NCI-H446 (cell line): ENCODE results near the gene ATP8A2.
"Not testable (repeated sequence)": the region's sequence is repeated elsewhere in the genome, so short reads cannot be mapped to it uniquely, and the experiment has no call there.

Experiments used
- DNase-seq, 2 experiments: peaks; one replicate each; lab custom pipeline; 2025; lab: John Stamatoyannopoulos, UW

The ATP8A2 gene

DNA sequence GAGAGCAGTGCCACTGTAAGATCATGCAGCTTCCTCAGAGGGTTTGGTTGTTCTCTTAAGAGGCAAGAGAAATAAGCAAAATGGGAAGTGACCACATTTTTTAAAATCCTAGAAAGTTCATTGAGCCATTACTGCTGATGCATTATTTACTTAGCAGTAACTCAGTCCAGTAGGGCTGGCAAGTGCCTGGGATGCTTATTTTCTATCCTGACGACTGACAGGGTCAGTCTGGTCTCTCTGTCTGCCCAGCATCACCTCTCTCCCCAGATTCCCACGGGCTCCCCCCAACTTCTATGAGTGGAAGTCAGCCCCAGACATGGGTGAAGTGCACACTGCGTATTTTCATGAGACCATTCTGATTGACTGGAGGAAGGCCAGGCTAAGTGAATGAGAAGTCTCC lies 669.7 kb downstream of the ATP8A2 start:
- DNase-seq: no peak

DNA sequence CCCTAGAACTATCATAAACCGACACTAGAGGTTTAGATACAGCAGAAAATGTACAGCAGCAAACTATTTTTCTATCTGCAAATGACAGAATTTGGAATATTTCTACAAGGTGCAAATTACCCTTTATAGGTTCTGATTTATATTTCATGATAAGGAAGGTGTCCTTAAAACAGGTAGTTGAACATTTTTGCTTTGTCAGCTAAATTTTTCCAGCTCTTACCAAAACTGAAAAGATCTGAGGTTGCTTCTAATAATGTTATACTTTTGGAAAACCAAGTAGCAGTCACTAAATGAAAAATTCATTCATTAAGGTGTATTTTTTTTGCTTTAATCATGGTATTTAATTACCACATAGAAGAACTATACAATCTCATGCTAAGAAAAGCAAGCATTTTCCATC lies 671.0 kb downstream of the ATP8A2 start:
- DNase-seq: no peak

DNA sequence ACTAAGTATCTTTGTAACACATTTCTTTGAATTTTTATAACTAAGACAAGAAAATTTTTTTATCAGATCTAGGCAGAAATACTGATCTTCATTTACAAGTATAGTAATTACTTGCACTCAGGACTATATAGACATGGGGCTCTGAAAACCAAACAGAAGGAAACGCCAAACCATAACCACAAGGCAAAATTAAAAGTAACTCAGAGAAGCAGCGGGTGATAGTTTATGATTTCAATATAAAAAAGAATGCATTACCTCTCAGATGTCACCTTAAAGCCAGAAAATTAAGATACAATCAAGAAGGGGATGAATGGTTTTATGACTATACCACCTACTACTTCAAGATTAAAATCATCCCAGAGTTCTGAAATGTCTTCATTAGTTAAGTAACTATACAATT lies 673.4 kb downstream of the ATP8A2 start:
- DNase-seq: no peak

DNA sequence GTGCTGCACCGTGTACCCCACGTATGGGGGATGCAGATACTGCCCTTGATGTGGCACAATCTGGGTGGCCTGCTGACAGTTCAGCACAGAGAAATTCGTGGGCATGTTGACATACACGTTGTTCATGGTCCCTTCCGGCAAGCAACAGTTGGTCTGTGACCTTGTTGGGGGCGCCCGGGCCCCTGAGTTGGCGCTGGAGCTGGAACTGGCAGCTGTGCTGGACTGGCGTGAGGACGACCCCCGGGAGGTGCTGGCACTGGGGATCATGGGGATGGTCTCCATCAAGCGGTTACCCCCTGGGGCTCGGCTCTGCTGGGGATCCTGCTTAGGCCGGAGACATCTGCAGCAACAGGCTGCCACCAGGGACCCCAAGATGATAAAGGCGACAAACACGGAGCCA lies 674.9 kb downstream of the ATP8A2 start:
- DNase-seq: no peak

DNA sequence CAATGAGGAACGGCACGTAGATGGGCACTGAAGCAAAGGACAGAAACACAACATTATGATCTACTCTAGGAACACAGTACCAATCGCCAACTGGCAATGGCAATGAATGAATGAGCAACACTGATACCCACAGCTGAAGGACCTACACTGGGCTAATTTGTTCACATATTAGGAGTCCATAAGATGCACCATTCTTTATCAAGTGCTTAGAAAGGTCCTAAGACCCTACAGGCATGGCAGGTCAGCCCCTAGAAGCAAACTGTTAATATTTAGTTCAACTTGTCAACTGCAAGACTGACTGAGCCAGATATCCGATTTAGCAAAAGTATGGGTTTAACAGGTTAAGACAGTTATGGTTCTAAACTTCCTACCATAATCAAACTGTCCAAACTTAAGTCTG lies 675.3 kb downstream of the ATP8A2 start:
- no peak for DNase-seq

DNA sequence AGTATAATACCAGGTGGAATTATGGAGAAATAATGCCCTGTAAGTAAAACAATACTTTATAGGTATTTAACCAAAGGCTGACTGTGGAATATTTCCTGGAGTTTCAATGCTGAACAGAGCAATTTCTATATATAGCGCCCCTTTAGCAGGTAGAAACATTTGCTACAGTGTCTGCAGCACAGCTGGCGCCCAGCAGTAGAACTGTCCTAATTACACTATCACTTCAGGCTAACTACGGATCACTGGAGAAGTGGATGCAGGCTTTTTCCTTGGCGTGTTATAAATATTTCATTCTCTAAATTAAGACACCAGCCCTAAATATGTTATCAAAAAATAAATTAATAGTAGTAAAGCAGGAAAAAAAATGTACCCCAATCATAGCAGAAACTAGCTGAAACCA lies 677.0 kb downstream of the ATP8A2 start:
- no peak for DNase-seq

DNA sequence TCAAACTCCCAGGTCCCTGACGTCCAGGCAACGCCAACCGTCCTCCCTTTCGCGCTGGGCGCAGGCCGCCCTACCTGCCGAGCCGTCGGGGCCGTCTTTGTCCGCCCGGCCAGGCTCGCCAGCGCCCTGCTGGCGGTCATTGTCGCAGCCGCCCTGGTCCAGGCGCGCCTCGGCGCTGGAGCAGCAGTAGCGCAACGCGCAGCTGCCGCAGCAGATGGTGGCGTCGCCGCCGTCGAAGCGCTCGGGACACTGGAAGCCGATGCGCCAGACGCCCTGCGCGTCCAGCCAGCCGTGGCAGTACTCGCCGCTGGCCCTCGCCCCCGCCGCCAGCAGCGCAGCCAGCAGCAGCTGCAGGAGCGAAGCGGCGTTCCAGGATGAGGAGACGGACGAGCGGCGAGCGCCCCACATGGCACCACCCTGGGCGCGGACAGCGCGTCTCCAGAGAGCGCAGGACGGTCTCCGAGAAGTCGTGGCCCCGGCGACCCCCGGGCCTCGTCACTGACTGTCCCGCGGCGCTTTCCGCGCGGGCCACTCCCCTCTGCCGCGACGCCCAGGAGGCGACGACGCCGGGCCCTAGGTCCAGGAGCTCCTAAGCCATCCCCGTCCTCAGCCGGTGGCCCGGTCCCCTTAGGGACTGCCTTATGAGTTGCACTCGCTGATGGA lies 678.9 kb downstream of the ATP8A2 start:
- DNase-seq: no peak

DNA sequence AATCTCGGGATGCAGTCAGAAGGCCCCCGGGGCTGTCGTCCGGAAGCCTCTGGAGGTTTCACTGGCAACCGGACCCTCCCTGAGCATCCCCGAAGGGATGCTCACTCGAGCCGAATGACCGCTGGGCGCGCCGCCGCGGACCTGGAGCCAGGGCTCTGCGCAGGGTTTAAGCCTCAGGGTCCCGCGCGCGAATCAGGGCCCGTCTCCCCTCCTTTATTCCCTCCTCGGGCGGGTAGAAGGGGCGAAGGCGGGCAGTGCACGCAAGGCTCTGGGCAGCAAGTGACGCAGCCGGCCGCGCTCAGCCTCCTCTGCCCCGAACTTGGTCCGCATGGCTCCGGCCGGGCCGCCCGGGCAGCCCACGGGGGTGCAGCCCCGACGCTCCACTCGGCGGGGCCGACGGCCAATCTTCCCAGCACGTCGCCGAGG lies 679.5 kb downstream of the ATP8A2 start:
- no peak for DNase-seq

DNA sequence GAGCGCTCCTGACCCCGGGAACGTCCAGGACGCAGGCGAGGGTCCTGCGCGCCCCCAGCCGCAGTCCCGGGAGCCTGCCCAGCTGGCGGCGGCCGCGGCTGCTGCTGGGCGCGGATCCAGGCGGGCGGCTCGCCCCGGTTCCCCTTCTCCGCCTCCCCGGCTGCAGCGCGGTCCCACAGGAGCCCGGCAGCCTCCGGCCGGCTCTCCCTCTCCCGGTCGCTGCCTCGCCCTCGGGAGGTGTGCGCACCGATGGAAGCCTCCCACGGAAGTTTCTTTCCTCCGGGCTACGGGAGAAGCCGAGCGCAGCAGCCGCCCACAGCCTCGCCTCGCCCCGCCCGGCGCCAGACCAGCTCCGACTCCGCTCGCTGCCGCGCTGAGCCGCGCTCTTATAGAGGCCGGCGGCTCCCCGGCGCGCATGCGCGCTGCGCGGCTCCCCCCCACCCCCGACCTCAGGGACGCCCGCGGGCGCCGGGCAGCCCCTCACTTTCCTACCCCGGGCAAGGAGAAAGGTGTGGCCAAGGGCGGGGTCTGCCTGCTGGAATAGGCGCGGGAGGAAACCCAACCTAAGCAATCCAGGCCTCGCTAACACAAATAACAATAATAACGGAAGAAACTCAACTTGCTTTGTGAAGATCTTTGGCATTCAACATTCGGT lies 680.0 kb downstream of the ATP8A2 start, which contains the start of gene SHISA2:
Gene SHISA2, minus strand, starts transcription at position 360 of the 655 bp plus-strand sequence. CDS start 1,041 bp downstream, outside the sequence.
- peak in 1 of 2 experiments; percentile 22 for DNase-seq

DNA sequence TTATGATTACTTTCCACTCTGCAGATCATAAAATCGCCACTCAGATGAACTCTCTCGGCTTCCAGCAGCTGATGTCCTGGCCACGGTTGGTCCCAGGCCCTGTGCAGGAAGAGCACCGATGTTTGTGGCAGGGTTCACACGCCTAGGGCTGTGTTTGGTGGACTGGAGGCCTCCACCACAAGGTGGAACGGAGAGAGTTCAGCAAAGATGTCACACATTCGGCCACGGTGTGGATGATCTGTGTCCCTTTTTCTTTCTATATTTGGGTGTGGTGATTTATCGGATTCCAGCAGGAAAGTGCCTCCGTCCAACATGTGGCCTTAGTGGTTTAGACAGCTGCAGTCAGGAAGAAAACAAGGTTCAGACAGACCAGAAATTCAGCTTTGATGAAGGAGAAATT lies 680.6 kb downstream of the ATP8A2 start:
- DNase-seq: no peak

DNA sequence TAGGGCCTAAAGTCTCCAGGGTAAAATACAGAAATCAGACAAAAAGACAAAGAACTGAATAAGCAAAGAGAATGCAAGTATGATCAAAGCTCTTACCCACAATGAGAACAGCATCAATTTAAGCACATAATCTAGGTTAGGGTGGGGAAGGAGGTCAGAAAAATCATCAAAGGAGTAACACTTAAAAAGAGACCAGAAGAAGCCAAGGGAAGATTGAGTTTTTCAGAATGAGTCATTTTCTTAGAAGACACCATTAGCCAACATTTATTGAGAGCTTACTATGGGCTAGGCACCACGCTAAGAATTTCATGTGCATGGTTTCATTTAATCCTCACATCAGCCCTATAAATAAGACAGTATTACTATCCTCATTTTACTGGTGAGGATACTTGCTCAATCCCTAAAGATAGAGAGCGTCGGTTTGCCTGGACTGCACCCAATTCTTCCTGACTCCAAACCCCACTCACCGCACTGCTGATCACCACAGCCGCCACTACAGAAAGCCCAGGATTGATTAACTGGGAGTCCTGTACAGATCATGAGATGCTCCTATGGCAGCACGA lies 681.7 kb downstream of the ATP8A2 start:
- no peak for DNase-seq

DNA sequence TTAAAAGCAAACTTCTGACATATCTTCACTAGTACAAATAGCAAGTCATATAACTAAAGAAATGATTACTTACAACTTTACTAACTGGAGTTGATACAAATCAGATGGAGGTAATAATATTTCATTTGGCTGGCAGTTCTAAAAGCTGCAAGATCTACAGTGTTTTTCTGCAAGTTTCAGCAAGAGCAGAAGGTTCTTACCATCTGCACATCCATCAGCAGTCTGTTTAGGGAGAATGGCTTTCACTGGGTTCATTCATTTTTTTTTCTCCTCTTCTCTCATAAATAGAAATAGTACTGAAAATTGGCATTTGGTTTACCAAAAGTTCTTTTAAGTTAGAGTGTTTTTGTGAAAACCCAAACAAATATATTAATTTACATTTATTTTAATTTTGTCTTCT lies 683.1 kb downstream of the ATP8A2 start:
- no peak for DNase-seq

DNA sequence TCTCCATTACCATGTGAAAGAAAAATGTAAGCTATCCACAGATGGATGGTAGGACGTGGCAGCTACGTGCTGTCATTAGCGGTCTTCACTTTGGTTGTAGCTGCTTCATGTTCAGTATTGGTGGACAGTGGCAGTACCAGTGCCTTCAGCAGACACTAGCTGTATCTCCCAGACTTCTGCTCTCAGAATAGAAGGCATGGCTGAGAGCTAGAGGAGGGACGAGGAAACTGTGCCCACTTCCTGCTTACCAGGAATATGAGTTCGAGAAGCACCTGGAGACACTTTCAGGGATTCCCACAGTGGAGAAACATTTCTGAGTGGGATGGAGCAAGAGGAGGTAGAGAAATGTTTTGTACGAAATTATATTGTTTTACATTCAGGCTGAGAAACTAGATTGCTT lies 686.9 kb downstream of the ATP8A2 start:
- DNase-seq: no peak

DNA sequence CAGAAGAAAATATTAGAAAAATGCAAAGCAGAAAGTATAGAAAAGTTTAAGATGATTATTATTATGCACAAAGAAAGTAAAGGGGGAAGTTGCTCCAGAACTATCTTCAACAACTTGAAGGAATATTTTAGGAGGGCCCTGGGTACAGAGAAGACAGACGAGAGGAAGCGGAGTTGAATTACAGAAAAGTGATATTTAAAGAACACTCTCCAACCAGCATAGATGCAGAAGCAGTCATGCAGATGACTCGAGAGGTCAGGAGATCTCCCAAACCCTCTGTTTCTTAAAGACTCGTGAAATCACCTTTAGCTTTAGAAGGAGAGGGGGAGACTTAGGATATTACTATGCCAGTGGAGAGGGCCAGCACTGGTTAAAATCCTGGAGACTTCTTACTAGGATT lies 688.6 kb downstream of the ATP8A2 start:
- DNase-seq: no peak

DNA sequence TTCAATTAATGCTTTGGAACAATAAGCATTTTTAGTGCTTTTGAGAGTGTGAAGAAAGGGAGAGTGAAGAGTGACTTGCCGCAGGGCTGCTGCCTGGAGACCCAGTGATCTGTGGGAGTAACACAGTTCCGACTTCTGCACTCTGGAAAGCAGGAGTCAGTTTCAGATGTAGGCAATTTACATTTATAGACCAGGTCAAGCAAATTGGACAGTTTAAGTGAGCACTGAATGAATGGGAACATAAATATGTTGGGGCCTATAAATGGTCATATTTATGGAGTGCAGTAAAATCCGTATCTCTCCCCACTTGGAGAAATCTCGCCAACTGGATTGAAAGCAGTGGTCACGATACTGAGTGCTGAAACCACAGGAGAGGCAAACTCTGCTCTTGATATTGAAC lies 689.5 kb downstream of the ATP8A2 start:
- no peak for DNase-seq

DNA sequence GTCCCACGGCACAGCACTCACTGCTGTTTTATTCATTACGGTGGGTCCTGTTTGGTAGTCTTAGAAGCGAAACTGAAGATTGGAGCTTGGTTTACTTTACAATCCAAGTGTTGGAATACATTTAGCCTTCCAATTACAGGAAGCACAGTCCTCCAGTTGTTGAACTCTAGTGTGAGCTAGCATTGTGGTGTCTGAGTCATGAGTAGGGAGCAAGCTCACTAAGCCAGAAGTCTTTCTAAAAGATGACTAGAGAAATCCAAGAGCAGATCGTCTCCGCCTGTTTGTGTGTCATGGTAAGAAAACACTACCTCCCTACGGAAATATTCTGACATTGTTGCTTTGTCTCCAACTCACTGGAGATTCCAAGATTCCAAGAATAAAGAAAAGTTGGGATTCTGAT lies 690.2 kb downstream of the ATP8A2 start:
- DNase-seq: no peak

DNA sequence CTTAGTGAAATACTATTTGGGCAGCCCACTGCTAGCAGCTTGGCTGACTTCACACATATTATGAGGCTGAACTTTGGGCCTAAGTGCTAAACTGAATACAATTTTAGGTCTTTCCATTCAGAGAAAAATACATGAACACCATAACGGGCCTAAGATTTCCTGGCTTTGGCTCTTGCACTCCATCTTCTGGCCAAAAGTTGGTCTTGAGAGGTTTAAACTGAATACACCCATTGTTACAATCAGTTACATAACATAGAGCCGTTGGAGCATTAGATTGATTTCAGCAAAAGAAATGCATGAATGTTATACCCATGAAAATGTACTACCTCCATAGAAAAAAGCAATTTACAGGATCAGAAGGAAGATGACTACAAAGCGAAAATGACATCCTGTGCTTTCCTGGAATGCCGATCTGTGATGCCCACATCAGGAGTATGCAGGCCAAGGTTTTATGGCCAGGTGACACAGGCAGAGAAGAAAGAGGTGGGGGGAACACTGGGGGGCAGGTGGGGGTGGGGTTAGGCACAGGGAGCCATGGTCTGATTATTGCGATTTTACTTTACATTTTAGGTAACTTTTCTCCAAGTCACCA lies 691.2 kb downstream of the ATP8A2 start:
- peak in 1 of 2 experiments; percentile 57 for DNase-seq

DNA sequence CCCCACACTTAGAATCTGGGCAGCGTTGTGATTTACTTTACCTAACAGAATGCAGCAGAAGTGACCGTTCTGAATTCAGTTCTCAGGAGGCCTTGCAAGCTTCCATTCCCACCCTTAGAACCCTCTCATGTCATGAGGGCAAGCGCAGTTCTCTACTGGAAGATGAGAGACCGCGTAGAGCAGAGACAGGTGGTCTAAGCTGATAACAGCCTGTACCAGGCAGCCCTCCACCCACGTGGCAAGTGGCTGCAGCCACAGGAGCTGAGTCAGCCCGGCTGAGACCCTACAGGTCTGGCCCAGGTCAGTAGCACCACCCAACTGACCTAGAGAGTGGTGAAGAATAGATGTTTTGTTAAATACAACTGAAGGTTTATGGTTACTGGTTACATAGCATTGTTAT lies 694.7 kb downstream of the ATP8A2 start:
- not testable (repeated sequence) for DNase-seq

DNA sequence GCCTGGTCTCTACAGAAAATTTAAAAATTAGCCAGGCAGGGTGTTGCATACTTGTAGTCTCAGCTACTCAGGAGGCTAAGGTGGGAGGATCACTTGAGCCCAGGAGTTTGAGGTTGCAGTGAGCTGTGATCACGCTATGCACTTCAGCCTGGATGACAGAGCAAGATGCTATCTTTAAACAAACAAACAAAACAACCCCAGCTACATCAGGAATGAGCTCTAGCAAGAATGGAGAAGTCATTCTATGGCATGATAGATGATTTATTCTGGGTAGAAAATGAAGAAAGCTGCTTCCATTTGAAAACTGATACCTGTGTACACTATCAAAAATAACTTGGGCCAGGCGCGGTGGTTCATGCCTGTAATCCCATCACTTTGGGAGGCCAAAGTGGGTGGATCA lies 695.8 kb downstream of the ATP8A2 start:
- no peak for DNase-seq

DNA sequence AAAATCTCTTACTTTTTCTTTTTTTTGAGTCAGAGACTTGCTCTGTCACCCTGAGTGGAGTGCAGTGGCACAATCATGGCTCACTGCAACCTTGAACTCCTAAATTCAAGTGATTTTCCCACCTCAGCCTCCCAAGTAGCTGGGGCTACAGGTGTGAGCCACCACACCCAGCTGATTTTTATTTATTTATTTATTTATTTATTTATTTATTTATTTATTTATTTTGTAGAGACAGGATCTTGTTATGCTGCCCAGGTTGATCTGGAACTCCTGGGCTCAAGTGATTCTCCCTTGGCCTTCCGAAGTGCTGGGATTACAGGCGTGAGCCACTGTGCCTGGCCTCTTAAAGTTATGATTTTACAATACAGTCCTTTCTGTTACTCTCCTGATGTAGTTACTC lies 696.6 kb downstream of the ATP8A2 start:
- not testable (repeated sequence) for DNase-seq

DNA sequence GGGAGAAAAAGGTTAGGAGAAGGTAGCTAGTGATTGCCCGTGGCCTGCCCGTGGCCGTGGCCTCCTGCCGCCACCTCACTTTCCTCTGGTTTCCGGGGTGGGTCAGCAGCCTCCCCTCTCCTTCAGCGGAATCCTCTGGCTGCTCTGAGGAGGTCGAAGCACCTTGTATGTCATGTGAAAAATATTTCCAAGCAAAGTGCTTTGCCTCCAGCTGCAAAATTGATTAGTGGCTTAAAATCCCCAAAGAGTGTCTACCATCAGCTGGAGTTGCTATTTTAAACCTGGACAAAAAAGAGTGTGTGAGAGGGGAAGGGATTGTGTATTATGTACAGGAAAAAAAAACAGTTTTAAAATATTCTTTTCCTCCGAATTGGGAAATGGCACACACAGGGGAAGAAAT lies 697.9 kb downstream of the ATP8A2 start:
- not testable (repeated sequence) for DNase-seq

DNA sequence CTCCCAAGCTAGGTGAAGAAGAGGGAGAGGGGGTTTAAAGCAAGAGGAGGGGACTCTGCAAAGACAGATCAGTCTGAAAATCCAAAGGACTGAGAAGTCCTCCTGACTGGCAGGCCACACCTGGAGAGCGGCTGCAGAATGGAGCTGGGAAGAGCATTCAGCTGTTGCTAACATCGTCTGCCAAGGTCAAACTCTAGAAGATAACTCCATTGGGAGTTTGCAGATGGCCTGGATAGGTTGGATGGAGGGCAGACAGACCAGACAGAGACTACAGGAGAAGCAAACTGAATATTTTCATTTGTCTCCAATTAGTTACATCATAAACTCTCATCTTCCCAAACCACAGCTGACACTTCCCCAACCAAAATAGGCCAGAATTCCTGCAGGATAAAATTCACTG lies 699.9 kb downstream of the ATP8A2 start:
- DNase-seq: no peak

DNA sequence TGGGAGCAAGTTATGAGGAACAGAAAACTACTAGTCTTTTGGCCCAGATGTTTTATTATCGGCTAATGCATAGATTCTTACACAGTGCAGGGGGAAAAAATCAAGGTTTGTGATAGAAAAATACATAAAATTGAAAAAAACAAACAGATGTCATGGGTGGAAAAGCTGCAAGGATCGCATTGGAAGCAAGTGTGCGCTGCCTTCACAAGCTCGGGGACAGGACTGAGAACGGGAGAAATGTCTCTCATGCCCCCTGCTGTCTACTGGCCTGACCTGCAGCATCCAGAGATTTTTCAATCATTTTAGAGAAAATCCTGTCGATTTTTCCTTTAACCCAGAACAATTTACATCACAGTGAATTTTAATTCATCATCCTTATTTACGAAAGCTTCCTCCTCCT lies 700.6 kb downstream of the ATP8A2 start:
- DNase-seq: not testable (repeated sequence)
